Fibroblast of the aortic adventitia (primary cell): ENCODE data around the gene HYAL3. TPM values are rescaled to one million over a fixed set of nuclear protein-coding genes. Genes with fewer than 3 reads are reported as not detected.

Source experiments
- DNase-seq: peaks from one replicate; pipeline ENCODE4 v3.0.0-alpha.2; 2010; ENCODE audit warnings: low read depth
- H3K4me3 ChIP-seq: 2 replicates; pipeline ENCODE4 v1.5.1; 2011; ENCODE audit warnings: low read depth, mild to moderate bottlenecking, control low read depth, low read length, moderate library complexity
- CTCF ChIP-seq: IDR thresholded peaks from 2 replicates; pipeline ENCODE4 v1.5.1; 2011; ENCODE audit warnings: mild to moderate bottlenecking, low read length, control low read depth, inconsistent platforms; ENCODE audit not compliant: insufficient read depth
- total RNA-seq: library from RNA; depleted of rRNA; stranded (reverse); fragments of >200 nt; gene quantifications from 2 replicates; pipeline ENCODE4 v1.2.3, GENCODE V29; 2012; ENCODE audit warnings: low replicate concordance

Gene HYAL3
- total RNA-seq, 1 donor = 3.1 TPM

- TF ChIP-seq CTCF = no peak
- DNase-seq = peak; percentile 95
- peak within 1 kb of the TSS; percentile 88 for H3K4me3 ChIP-seq
Measured at GRCh38 chr3:50327943-50328691, 28.9 kb upstream of the HYAL3 start, which contains the start of gene TUSC2. Gene TUSC2 (minus strand): TSS chr3:50328223. CDS start chr3:50328099, 124 bp downstream.

GRCh38 chr3:50327129-50327528, 27.9 kb upstream of the HYAL3 start:
- DNase-seq = no peak
- H3K4me3 ChIP-seq = peak overlapping the region; percentile 88
- no peak for TF ChIP-seq CTCF

- no peak for DNase-seq
- TF ChIP-seq CTCF = no peak
- no peak overlapping the region for H3K4me3 ChIP-seq
Measured at GRCh38 chr3:50326182-50326541, 27.0 kb upstream of the HYAL3 start.

GRCh38 chr3:50325497-50326181, 26.4 kb upstream of the HYAL3 start:
- no peak overlapping the region for H3K4me3 ChIP-seq
- no peak for DNase-seq
- no peak for TF ChIP-seq CTCF

GRCh38 chr3:50325113-50325480, 25.9 kb upstream of the HYAL3 start:
- no peak for TF ChIP-seq CTCF
- no peak overlapping the region for H3K4me3 ChIP-seq
- no peak for DNase-seq

- peak; percentile 87 for TF ChIP-seq CTCF
- H3K4me3 ChIP-seq = no peak overlapping the region
- DNase-seq = peak; percentile 64
Measured at GRCh38 chr3:50324351-50325112, 25.3 kb upstream of the HYAL3 start.
